Testis (tissue), 5 donors: ENCODE data around the gene ZNF883. TPM values are rescaled to one million over a fixed set of nuclear protein-coding genes. Genes with fewer than 3 reads are reported as not detected.
"Not testable (repeated sequence)": the region's sequence is repeated elsewhere in the genome, so short reads cannot be mapped to it uniquely, and the experiment has no call there.

ENCODE experiments used
- DNase-seq: peaks from one replicate; pipeline ENCODE4 v3.0.0-alpha.2; 2019
- H3K27ac ChIP-seq, 2 donors: fragments of 200-600 bp; sonication (generic); one replicate each; pipeline ENCODE4 v1.5.1; 2019
- H3K27me3 ChIP-seq: fragments of 200-600 bp; sonication (generic); one replicate; pipeline ENCODE4 v1.5.1; 2019
- H3K36me3 ChIP-seq: fragments of 200-600 bp; sonication (generic); one replicate; pipeline ENCODE4 v1.5.1; 2017; ENCODE audit warnings: low read depth; ENCODE audit errors: missing control alignments
- H3K4me1 ChIP-seq: fragments of 200-600 bp; sonication (generic); one replicate; pipeline ENCODE4 v1.5.1; 2019
- H3K4me3 ChIP-seq, 2 donors: fragments of 200-600 bp; sonication (generic); one replicate each; pipeline ENCODE4 v1.5.1; 2017 to 2019
- H3K9me3 ChIP-seq: fragments of 200-600 bp; sonication (generic); one replicate; pipeline ENCODE4 v1.5.1; 2017
- CTCF ChIP-seq, 3 experiments: fragments of 450-650 bp in 2 of 3; fragments of 200-600 bp in 1 of 3; sonication (generic) in 1 of 3; IDR thresholded peaks; one replicate each; pipeline ENCODE4 v1.5.1; 2016 to 2019; ENCODE audit warnings: antibody characterized with exemption in 3 of 3, mild to moderate bottlenecking in 2 of 3, moderate library complexity in 1 of 3
- POLR2A ChIP-seq: fragments of 450-650 bp; IDR thresholded peaks from one replicate; pipeline ENCODE4 v1.6.1; 2017; ENCODE audit warnings: antibody characterized with exemption, mild to moderate bottlenecking, moderate library complexity
- WGBS, 2 donors: methylation state at CpG; one replicate each; pipeline ENCODE4 v1.1.5; 2018; 5-methylcytosine and 5-hydroxymethylcytosine counted together
- intact Hi-C: fragments of 100-400 bp; cut with DNase I; formaldehyde crosslinking; loops from one replicate; pipeline ENCODE4 v1.15.1; 2023; ENCODE audit warnings: low total_unique reads
- long read RNA-seq, 2 donors: transcript quantifications; one replicate each; lab custom pipeline, GENCODE V29; 2026
- polyA plus RNA-seq: library from polyadenylated mRNA; stranded (reverse); fragments of 350-450 nt; fragmentation: Illumina TruSeq; extraction: RNeasy Lipid Tissue Mini Kit (QIAGEN cat#74804); gene quantifications from one replicate; pipeline ENCODE4 v1.2.3, GENCODE V29; 2014; ENCODE audit warnings: low read depth, low replicate concordance; ENCODE audit not compliant: insufficient read depth
- total RNA-seq, 2 donors: library from RNA; depleted of rRNA; stranded (reverse); fragments of >200 nt; gene quantifications; one replicate each; pipeline ENCODE4 v1.2.3, GENCODE V29; 2016

ZNF883 gene
- total RNA-seq (1 to 10 TPM; 8.6 to 8.9 TPM), polyA plus RNA-seq (2.8 TPM)
- long read RNA-seq, donor 1, partial matches to known transcripts = 0 of 4 reads
- long read RNA-seq, donor 1, other reads (novel, unspliced or antisense) = 0 of 4 reads
- long read RNA-seq, donor 2, partial matches to known transcripts = 0 of 2 reads
- long read RNA-seq, donor 2, other reads (novel, unspliced or antisense) = 0 of 2 reads

DNA sequence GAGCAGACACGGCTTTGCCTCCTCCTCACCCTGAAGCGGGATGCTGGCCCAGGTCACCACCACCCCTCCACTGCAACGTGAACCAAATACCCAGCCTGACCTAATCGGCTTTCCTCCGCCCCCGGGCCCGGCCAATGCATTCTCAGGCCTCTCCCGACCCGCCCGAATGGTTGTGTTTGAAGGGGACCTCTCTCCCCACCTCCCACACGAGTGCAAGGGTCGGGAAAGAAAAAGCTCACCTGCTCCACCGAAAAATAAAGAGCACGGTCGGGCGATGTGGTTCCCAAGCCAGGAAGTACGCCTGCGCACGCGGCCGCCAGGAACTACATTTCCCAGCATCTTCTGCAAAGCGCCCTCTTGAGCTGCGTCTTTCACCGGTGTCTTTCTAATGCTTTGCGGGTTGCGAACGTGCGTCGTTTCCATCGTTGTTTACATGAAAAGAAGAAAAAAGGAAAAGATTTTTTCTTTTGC is at the start of gene ZNF883:
ZNF883 (minus strand) TSS at position 282 of the 471 bp plus-strand sequence.
- H3K4me1 ChIP-seq = no peaks in the 10 kb centered on the region
- H3K27ac ChIP-seq = no peak within 1 kb of the TSS
- peak; percentile 87 for DNase-seq
- WGBS, 2 donors = 1 to 3% methylated on average over 26 to 30 of the region's 30 CpGs
- H3K9me3 ChIP-seq = no peaks in the 10 kb centered on the region
- no peaks in the 10 kb centered on the region for H3K27me3 ChIP-seq
- intact Hi-C loops = no loop called here
- H3K4me3 ChIP-seq = peak within 1 kb of the TSS; percentile 47 to 65
- H3K36me3 ChIP-seq = no peaks in the 10 kb centered on the region
- TF ChIP-seq CTCF (IDR thresholded peaks at IDR 0.05) = peak in 1 of 3 experiments; percentile 5
- TF ChIP-seq POLR2A = no peak

- intact Hi-C loops, H3K27me3 ChIP-seq, H3K9me3 ChIP-seq, H3K27ac ChIP-seq, H3K4me3 ChIP-seq, DNase-seq, H3K4me1 ChIP-seq, H3K36me3 ChIP-seq: not testable (repeated sequence)
- WGBS, 2 donors = 4 to 26% methylated on average over 19 to 23 of the region's 33 CpGs
Observed at GRCh38 chr9:113061072-113061850, 49.3 kb upstream of the ZNF883 start.

DNA sequence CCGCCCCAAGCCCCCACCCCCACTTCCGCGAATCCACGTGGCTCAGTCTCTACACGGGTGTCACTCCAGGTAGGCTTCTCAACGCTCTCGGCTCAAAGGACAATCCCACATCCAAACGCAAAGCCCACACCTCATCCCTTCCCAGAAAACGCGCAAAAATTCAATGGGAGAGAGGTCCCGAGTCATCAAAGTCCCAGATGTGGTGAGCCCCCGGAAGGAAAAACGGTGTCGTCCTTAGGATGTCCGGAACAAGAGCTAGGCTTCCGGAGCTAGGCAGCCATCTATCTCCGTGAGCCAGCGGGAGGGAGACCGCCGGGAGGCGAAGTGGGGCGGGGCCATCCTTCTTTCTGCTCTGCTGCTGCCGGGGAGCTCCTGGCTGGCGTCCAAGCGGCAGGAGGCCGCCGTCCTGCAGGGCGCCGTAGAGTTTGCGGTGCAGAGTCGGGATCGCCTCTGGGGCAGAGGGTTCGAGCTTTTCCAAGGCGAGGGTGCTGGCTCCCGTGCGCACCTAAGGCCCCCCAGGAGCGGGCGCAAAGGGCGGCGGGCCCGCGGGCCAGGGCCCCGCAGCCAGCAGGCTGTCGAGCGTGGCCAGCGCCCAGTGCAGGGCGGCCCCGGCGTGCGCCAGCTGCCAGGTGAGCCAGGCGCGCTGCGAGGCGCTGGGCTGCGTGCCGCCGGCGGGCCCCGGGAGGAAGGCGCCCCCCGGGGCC is 47.7 kb upstream of the ZNF883 start:
- H3K27ac ChIP-seq, intact Hi-C loops, H3K36me3 ChIP-seq, H3K27me3 ChIP-seq, H3K9me3 ChIP-seq, H3K4me3 ChIP-seq, H3K4me1 ChIP-seq: not testable (repeated sequence)
- 4 to 7% methylated on average over 34 to 40 of the region's 61 CpGs for WGBS, 2 donors
- peak; percentile 40 for DNase-seq

DNA sequence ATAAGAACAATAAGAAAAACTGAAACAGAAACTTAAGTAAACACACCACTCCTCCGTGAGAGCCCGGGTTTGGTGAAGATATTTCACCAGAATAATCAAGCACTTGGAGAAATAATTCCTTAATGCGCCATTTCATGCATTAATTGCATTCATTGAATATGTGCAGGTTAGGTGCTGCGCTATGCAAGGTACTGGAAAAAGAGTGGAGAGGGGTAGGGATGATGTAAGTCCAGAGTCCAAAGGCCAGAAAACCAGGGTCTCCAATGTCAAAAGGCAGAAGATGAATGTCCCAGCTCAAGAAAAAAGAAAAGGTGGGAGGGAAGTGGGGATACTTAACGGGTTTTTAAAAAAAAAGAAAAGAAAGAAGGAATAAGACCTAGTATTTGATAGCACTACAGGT is 45.2 kb upstream of the ZNF883 start:
- H3K27ac ChIP-seq = peak overlapping the region in 1 of 2 donors; percentile 12
- intact Hi-C loops = no loop called here
- no peaks in the 10 kb centered on the region for H3K9me3 ChIP-seq

More for the DNA sequence above, 45.2 kb upstream of the ZNF883 start:
- Histone ChIP-seq H3K36me3 (no peaks in the 10 kb centered on the region), H3K27me3 (peaks cover 4% of the 10 kb centered on the region), H3K4me3 (peak overlapping the region; percentile 81 to 91), H3K4me1 (no peaks in the 10 kb centered on the region)
- no peak for DNase-seq
- WGBS, 2 donors = 24 to 25% methylated on average over 5 of the region's 5 CpGs
- TF ChIP-seq CTCF (IDR thresholded peaks at IDR 0.05) (no peak), POLR2A (no peak)
